Panc1 (cell line): ENCODE data around the gene ECHS1. TPM values are rescaled to one million over a fixed set of nuclear protein-coding genes. Genes with fewer than 3 reads are reported as not detected.

Source experiments
- ATAC-seq: fragments of 200-7000 bp; cut with Tn5 transposase; 2 replicates; pipeline ENCODE4 v1.9.1; 2020; ENCODE audit warnings: mild to moderate bottlenecking, moderate library complexity
- BruUV-seq: library from RNA; stranded (reverse); fragments of 400-500 nt; replicated peaks from 2 replicates; lab custom pipeline; 2021; lab: Mats Ljungman, UMichigan
- CTCF ChIA-PET: fragments of 300-600 bp; sonication (Branson Sonifier 250); formaldehyde crosslinking; loops from one replicate; lab custom pipeline; 2022; ENCODE audit warnings: antibody characterized with exemption; lab: Charles Lee
- POLR2A ChIA-PET: fragments of 300-600 bp; sonication (Branson Sonifier 250); formaldehyde crosslinking; loops from one replicate; lab custom pipeline; 2022; ENCODE audit warnings: antibody characterized with exemption; lab: Charles Lee
- DNase-seq: peaks from one replicate; pipeline ENCODE4 v3.0.0-alpha.2; 2010; ENCODE audit warnings: low read depth, low spot score
- H3K27ac ChIP-seq: 2 replicates; pipeline ENCODE4 v1.5.1; 2011; ENCODE audit warnings: mild to moderate bottlenecking, low read length, inconsistent platforms
- H3K27me3 ChIP-seq: fragments of 200-500 bp; sonication (Bioruptor generic); 2 replicates; pipeline ENCODE4 v1.6.0; 2014; ENCODE audit warnings: low read length, inconsistent platforms; ENCODE audit not compliant: control insufficient read depth, insufficient read depth
- H3K36me3 ChIP-seq: fragments of 200-500 bp; sonication (Bioruptor generic); 2 replicates; pipeline ENCODE4 v1.5.1; 2014; ENCODE audit warnings: inconsistent platforms, mild to moderate bottlenecking, low read length, moderate library complexity; ENCODE audit not compliant: control insufficient read depth, insufficient read depth
- H3K4me1 ChIP-seq: 2 replicates; pipeline ENCODE4 v1.5.1; 2011; ENCODE audit warnings: inconsistent platforms, mild to moderate bottlenecking, low read length, moderate library complexity; ENCODE audit not compliant: control insufficient read depth, insufficient read depth
- H3K4me3 ChIP-seq, 2 experiments: 2 replicates each; pipeline ENCODE4 v1.5.1; 2011 to 2012; ENCODE audit warnings: low read depth in 2 of 2, low read length in 2 of 2, mild to moderate bottlenecking in 2 of 2, inconsistent platforms in 1 of 2, moderate library complexity in 1 of 2
- H3K9me3 ChIP-seq: fragments of 200-500 bp; sonication (Bioruptor generic); 2 replicates; pipeline ENCODE4 v1.5.1; 2014; ENCODE audit warnings: low read depth, mild to moderate bottlenecking, inconsistent platforms, low read length, moderate library complexity; ENCODE audit not compliant: control insufficient read depth, insufficient read depth
- CTCF ChIP-seq: fragments of 450-650 bp; IDR thresholded peaks from 2 replicates; pipeline ENCODE4 v1.5.1; 2017; ENCODE audit warnings: mild to moderate bottlenecking
- POLR2AphosphoS5 ChIP-seq: IDR thresholded peaks from 2 replicates; pipeline ENCODE4 v1.6.1; 2012; ENCODE audit warnings: mild to moderate bottlenecking, low read depth, low read length, moderate library complexity
- SIN3A ChIP-seq: IDR thresholded peaks from 2 replicates; pipeline ENCODE4 v1.6.1; 2012; ENCODE audit warnings: low read depth, mild to moderate bottlenecking, low read length, moderate library complexity, borderline replicate concordance; ENCODE audit not compliant: insufficient read depth
- TCF7L2 ChIP-seq: IDR thresholded peaks from 2 replicates; pipeline ENCODE4 v1.6.1; 2011; ENCODE audit warnings: mild to moderate bottlenecking, low read depth, low read length, inconsistent platforms
- in situ Hi-C: cut with HindIII; loops from 2 replicates; pipeline ENCODE4 v1.10.0; 2016; ENCODE audit warnings: low sequenced_read_pairs, low pct_unique_long_range_greater_than_20kb
- intact Hi-C: fragments of 100-400 bp; cut with micrococcal nuclease; formaldehyde crosslinking; loops from one replicate; pipeline ENCODE4 v1.10.0; 2022; ENCODE audit not compliant: unreplicated experiment
- total RNA-seq: library from RNA; stranded (reverse); gene quantifications from one replicate; pipeline ENCODE4 v1.2.1, GENCODE V29; 2021; ENCODE audit not compliant: unreplicated experiment

ECHS1 gene
- total RNA-seq, 1 experiment from 2014 or later: 165 TPM

- no peak for DNase-seq
- intact Hi-C loops: no loop called here
- no TSS peak for BruUV-seq
- ChIA-PET CTCF (no interaction called here), POLR2A (interaction anchor here (0.6 kb wide), 2 partner anchors 39 to 62 kb away, joined by 3 to 5 read pairs; partner anchors contain the start of gene FUOM)
- in situ Hi-C loops: no loop called here
- H3K36me3 ChIP-seq: no peaks in the 10 kb centered on the region
- peaks cover 21% of the 10 kb centered on the region for H3K4me1 ChIP-seq
- ATAC-seq: no peak
- H3K27ac ChIP-seq: no peak overlapping the region
- H3K4me3 ChIP-seq: no peak overlapping the region
- no peaks in the 10 kb centered on the region for H3K9me3 ChIP-seq
- TF ChIP-seq TCF7L2: no peak
- no peaks in the 10 kb centered on the region for H3K27me3 ChIP-seq
Measured at GRCh38 chr10:133420028-133420427, 46.9 kb upstream of the ECHS1 start.

- in situ Hi-C loops: no loop called here
Measured at GRCh38 chr10:133419211-133419950, 46.2 kb upstream of the ECHS1 start.

GRCh38 chr10:133418289-133418993 lies 45.3 kb upstream of the ECHS1 start:
- Histone ChIP-seq H3K4me3 (no peak overlapping the region), H3K27me3 (no peaks in the 10 kb centered on the region), H3K36me3 (no peaks in the 10 kb centered on the region), H3K27ac (no peak overlapping the region), H3K4me1 (peaks cover 21% of the 10 kb centered on the region), H3K9me3 (no peaks in the 10 kb centered on the region)
- DNase-seq (no peak), ATAC-seq (no peak)
- CTCF ChIA-PET: interaction anchor here (0.6 kb wide), 1 partner anchor 217 kb away, joined by 3 read pairs; no protein-coding TSS in a partner anchor
- in situ Hi-C loops (no loop called here), intact Hi-C loops (no loop called here)
- TF ChIP-seq SIN3A: no peak
- no peak for TF ChIP-seq POLR2AphosphoS5
- no peak for TF ChIP-seq CTCF
- BruUV-seq: no TSS peak
- POLR2A ChIA-PET: interaction anchor here (0.6 kb wide), 1 partner anchor 16 kb away, joined by 3 read pairs; no protein-coding TSS in a partner anchor

More at GRCh38 chr10:133419211-133419950, 46.2 kb upstream of the ECHS1 start:
- ChIA-PET POLR2A (interaction anchor here (0.6 kb wide), 1 partner anchor 62 kb away, joined by 5 read pairs; the partner anchor contains the start of gene FUOM), CTCF (no interaction called here)
- ATAC-seq (no peak), DNase-seq (no peak)
- no peak overlapping the region for H3K27ac ChIP-seq
- H3K4me1 ChIP-seq: peaks cover 21% of the 10 kb centered on the region
- BruUV-seq: no TSS peak
- intact Hi-C loops: no loop called here
- no peaks in the 10 kb centered on the region for H3K36me3 ChIP-seq
- no peaks in the 10 kb centered on the region for H3K9me3 ChIP-seq
- TF ChIP-seq POLR2AphosphoS5 (no peak; the same call in 1 of the 2 replicates), CTCF (no peak)
- H3K27me3 ChIP-seq: no peaks in the 10 kb centered on the region
- no peak overlapping the region for H3K4me3 ChIP-seq
